Fibroblast of lung (primary cell): Measurements from ENCODE around the gene ATG7. TPM values are rescaled to one million over a fixed set of nuclear protein-coding genes. Genes with fewer than 3 reads are reported as not detected.

Experiments used
- DNase-seq, 2 donors: peaks; one replicate each; pipeline versions ENCODE4 v3.0.0 to v3.0.0-alpha.2; 2010; ENCODE audit warnings: low read depth in 2 of 2
- H2AFZ ChIP-seq: 2 replicates; pipeline ENCODE4 v1.5.1; 2012; ENCODE audit warnings: low read length, control low read depth, inconsistent platforms
- H3K27ac ChIP-seq: 2 replicates; pipeline ENCODE4 v1.5.1; 2011; ENCODE audit warnings: low read length, control low read depth; ENCODE audit not compliant: insufficient read depth
- H3K27me3 ChIP-seq: 2 replicates; pipeline ENCODE4 v1.5.1; 2011; ENCODE audit warnings: mild to moderate bottlenecking, low read length; ENCODE audit not compliant: control insufficient read depth, insufficient read depth
- H3K36me3 ChIP-seq: 2 replicates; pipeline ENCODE4 v1.5.1; 2011; ENCODE audit warnings: low read length; ENCODE audit not compliant: control insufficient read depth, insufficient read depth
- H3K4me1 ChIP-seq: 2 replicates; pipeline ENCODE4 v1.5.1; 2011; ENCODE audit warnings: low read length; ENCODE audit not compliant: control insufficient read depth, insufficient read depth; ENCODE audit errors: extremely low read depth
- H3K4me2 ChIP-seq: 2 replicates; pipeline ENCODE4 v1.5.1; 2011; ENCODE audit warnings: low read length, control low read depth; ENCODE audit not compliant: insufficient read depth; ENCODE audit errors: extremely low read depth
- H3K4me3 ChIP-seq, 4 experiments: fragments of 200-600 bp in 1 of 4; sonication (generic) in 1 of 4; replicated peaks in 1 of 4; 2 replicates each; pipeline ENCODE4 v1.5.1; 2011 to 2016; ENCODE audit warnings: low read length in 4 of 4, low read depth in 3 of 4, mild to moderate bottlenecking in 3 of 4, control low read depth in 2 of 4, inconsistent platforms in 1 of 4, mixed read lengths in 1 of 4; ENCODE audit not compliant: insufficient read depth in 1 of 4; ENCODE audit errors: control extremely low read depth in 1 of 4
- H3K79me2 ChIP-seq: 2 replicates; pipeline ENCODE4 v1.5.1; 2012; ENCODE audit warnings: mild to moderate bottlenecking, low read length, inconsistent platforms; ENCODE audit not compliant: control insufficient read depth, insufficient read depth
- H3K9ac ChIP-seq: 2 replicates; pipeline ENCODE4 v1.5.1; 2011; ENCODE audit warnings: mild to moderate bottlenecking, low read length, control low read depth; ENCODE audit not compliant: insufficient read depth
- H3K9me3 ChIP-seq: 2 replicates; pipeline ENCODE4 v1.5.1; 2012; ENCODE audit warnings: low read depth, low read length; ENCODE audit not compliant: control insufficient read depth, insufficient read depth
- H4K20me1 ChIP-seq: 2 replicates; pipeline ENCODE4 v1.5.1; 2011; ENCODE audit warnings: low read length; ENCODE audit not compliant: control insufficient read depth, insufficient read depth; ENCODE audit errors: extremely low read depth
- CTCF ChIP-seq, 2 donors: IDR thresholded peaks in 1 of 2; conservative IDR thresholded peaks in 1 of 2; 1 replicate in 1 of 2; 2 replicates in 1 of 2; pipeline ENCODE4 v1.5.1; 2011 to 2012; ENCODE audit warnings: low read length in 2 of 2, control low read depth in 1 of 2, inconsistent platforms in 1 of 2, low read depth in 1 of 2, mild to moderate bottlenecking in 1 of 2
- EZH2 ChIP-seq: IDR thresholded peaks from 2 replicates; pipeline ENCODE4 v1.5.1; 2012; ENCODE audit warnings: low read length, control low read depth, mild to moderate bottlenecking; ENCODE audit errors: missing control alignments
- polyA plus RNA-seq, 2 donors: library from polyadenylated mRNA; depleted of rRNA in 1 of 2; stranded (reverse) in 1 of 2; unstranded in 1 of 2; fragments of >200 nt; gene quantifications; 2 replicates each; pipeline ENCODE4 v1.2.1, GENCODE V29; 2011 to 2012; ENCODE audit warnings: missing spikeins in 1 of 2
- total RNA-seq: library from RNA; depleted of rRNA; stranded (reverse); fragments of >200 nt; gene quantifications from 2 replicates; pipeline ENCODE4 v1.2.1, GENCODE V29; 2014

The ATG7 gene
- total and polyA plus RNA-seq, 2 donors (not counting 1 experiment from before 2014, with no cell fraction given), result 50.8 to 56.5 TPM

- no peaks in the 10 kb centered on the region for H4K20me1 ChIP-seq
Observed at GRCh38 chr3:11582191-11582968, 310.2 kb downstream of the ATG7 start.

GRCh38 chr3:11583235-11583634 lies 311.0 kb downstream of the ATG7 start:
- no peaks in the 10 kb centered on the region for H3K36me3 ChIP-seq

More at GRCh38 chr3:11582191-11582968, 310.2 kb downstream of the ATG7 start:
- Histone ChIP-seq H3K27me3 (no peaks in the 10 kb centered on the region), H3K4me3 (peak overlapping the region; percentile 29 to 55 (median 48)), H3K4me2 (peak overlapping the region; percentile 100), H3K4me1 (peaks cover 21% of the 10 kb centered on the region), H3K36me3 (no peaks in the 10 kb centered on the region), H3K27ac (peak overlapping the region; percentile 82), H3K9ac (peak overlapping the region; percentile 55), H2AFZ (no peak overlapping the region), H3K9me3 (no peaks in the 10 kb centered on the region), H3K79me2 (peaks cover 72% of the 10 kb centered on the region)
- TF ChIP-seq CTCF (conservative IDR thresholded peaks at IDR 0.05 in 1 of 2, IDR thresholded peaks at IDR 0.05 in 1 of 2; ENCODE audit: low read depth in 1 of 2, low read length in 2 of 2), result no peak
- no peak for TF ChIP-seq EZH2
- DNase-seq, result peak; percentile 93 to 95

GRCh38 chr3:11583638-11584046 lies 311.4 kb downstream of the ATG7 start:
- H3K9me3 ChIP-seq, result no peaks in the 10 kb centered on the region
- DNase-seq, result peak in 1 of 2 donors; percentile 57
- peaks cover 77% of the 10 kb centered on the region for H3K79me2 ChIP-seq
- H3K4me2 ChIP-seq, result no peak overlapping the region
- TF ChIP-seq EZH2 (no peak), CTCF (conservative IDR thresholded peaks at IDR 0.05 in 1 of 2, IDR thresholded peaks at IDR 0.05 in 1 of 2; ENCODE audit: low read depth in 1 of 2, low read length in 2 of 2) (no peak)
- no peaks in the 10 kb centered on the region for H4K20me1 ChIP-seq
- H3K4me3 ChIP-seq, result no peak overlapping the region
- no peaks in the 10 kb centered on the region for H3K27me3 ChIP-seq
- peak overlapping the region; percentile 82 for H3K27ac ChIP-seq
- no peak overlapping the region for H3K9ac ChIP-seq
- H3K36me3 ChIP-seq, result no peaks in the 10 kb centered on the region
- H2AFZ ChIP-seq, result no peak overlapping the region
- H3K4me1 ChIP-seq, result peaks cover 23% of the 10 kb centered on the region

More at GRCh38 chr3:11583235-11583634, 311.0 kb downstream of the ATG7 start:
- H3K4me2 ChIP-seq, result peak overlapping the region; percentile 100
- H3K27ac ChIP-seq, result peak overlapping the region; percentile 82
- no peak overlapping the region for H2AFZ ChIP-seq
- H3K79me2 ChIP-seq, result peaks cover 74% of the 10 kb centered on the region
- peaks cover 23% of the 10 kb centered on the region for H3K4me1 ChIP-seq
- H3K9ac ChIP-seq, result no peak overlapping the region
- H3K9me3 ChIP-seq, result no peaks in the 10 kb centered on the region
- H3K27me3 ChIP-seq, result no peaks in the 10 kb centered on the region
- DNase-seq, result no peak
- H4K20me1 ChIP-seq, result no peaks in the 10 kb centered on the region
- H3K4me3 ChIP-seq, result no peak overlapping the region
- TF ChIP-seq EZH2, result no peak
